Stimulated activated CD8-positive, alpha-beta memory T cell treated with anti-CD3 and anti-CD28 coated beads, Interleukin-15, amount 100 ng/mL, for 4 hours (primary cell): ENCODE results near the gene GMPS.
"Not testable (repeated sequence)": the region's sequence is repeated elsewhere in the genome, so short reads cannot be mapped to it uniquely, and the experiment has no call there.

Experiments used
- DNase-seq, 2 donors: peaks; one replicate each; pipeline ENCODE4 v3.0.0-alpha.2; 2020; ENCODE audit warnings: low read depth in 2 of 2

GMPS gene

DNA sequence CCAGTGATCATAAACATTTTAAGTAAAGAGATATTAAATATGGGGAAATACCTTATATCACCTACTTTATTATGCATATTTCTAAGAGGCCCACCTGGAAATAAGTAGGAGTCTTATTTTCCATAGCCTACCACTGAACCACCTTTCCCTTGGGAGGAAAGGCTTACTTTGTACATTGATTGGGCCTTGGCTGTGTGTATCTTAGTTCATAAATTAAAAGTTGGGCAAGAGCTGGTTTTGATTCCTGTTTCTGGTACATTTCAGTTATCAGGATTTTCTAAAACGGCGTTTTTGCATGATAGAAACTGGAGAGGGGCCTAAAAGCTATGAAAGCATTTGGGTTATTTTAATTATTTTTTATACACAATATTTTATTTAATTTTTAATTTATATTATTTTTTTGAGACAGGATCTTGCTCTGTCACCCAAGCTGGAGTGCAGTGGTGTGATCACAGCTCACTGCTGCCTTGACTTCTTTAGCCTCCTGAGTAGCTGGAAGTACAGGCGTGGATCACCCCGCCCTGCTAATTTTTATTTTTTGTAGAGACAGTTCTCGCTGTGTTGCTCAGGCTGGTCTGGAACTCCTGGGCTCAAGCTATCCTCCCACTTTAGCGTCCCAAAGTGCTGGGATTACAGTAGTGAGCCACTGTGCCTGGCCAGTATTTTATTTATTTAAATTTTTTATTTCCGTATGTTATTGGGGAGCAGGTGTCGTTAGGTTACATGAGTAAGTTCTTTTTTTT lies 2.6 kb downstream of the GMPS start:
- DNase-seq: no peak

GRCh38 chr3:155876037-155876436 lies 5.6 kb downstream of the GMPS start:
- DNase-seq: no peak

- no peak for DNase-seq
These were observed 6.1 kb downstream of the GMPS start for GRCh38 chr3:155876503-155876902.

- no peak for DNase-seq
These were observed 9.8 kb downstream of the GMPS start for GRCh38 chr3:155880286-155880685.

DNA sequence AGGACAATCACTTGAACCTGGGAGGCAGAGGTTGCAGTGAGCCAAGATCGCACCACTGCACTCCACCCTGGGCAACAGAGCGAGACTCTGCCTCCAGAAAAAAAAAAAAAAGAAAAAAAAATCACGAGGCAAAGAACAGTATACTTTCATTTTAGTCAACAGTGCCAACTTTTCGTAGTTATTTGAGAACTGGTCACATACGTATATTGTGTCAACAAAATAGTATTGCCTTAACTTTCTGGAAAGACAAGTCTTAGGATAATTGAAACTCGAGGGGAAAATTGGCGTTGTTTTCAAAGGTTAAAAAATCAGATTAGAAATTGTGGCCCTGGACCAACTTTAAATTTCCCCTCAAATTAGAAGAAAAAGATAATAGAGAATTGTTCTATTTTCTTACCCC lies 13.8 kb downstream of the GMPS start:
- DNase-seq: no peak

- DNase-seq: no peak
These were observed 14.8 kb downstream of the GMPS start for GRCh38 chr3:155885292-155885691.

GRCh38 chr3:155886348-155886747 lies 15.9 kb downstream of the GMPS start:
- not testable (repeated sequence) for DNase-seq

DNA sequence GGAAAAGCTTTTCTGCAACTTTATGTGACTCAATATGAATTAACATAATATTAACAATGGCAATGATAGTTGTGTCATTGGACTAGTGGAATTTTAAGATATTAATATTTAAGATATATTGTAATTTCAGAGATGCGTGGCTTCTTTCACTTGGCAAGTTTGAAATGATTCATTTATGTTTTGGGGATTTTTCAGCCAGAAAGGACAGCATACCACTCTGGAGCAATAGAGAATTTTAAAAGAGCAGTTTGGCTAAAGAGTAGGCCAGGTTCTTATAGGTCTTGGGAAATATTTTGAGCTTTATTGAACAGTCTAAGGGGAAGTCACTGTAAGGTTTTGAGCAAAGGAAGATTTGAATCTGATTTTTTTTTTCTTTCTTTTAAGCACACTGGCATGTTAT lies 16.5 kb downstream of the GMPS start:
- DNase-seq: no peak

- no peak for DNase-seq
These were observed 18.8 kb downstream of the GMPS start for GRCh38 chr3:155889212-155889611.

DNA sequence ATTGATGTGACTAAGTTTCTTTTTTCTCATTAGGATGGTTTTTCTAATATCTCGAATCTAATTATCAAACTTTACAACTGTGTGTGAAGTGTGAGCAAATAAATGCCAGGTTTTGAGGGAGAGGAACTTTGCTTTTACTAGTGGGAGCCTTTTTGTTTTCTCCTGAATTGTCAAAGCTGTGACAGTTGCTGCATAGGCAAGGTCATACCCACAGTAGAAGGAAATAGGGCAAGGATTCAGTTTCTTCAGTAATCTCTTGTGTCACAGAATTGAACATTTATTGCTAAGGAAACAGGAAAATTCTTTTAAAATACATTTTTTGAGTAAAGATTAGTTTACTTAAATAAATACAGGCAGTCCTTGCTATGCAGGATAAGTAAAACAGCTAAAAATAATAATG lies 19.5 kb downstream of the GMPS start:
- DNase-seq: no peak

DNA sequence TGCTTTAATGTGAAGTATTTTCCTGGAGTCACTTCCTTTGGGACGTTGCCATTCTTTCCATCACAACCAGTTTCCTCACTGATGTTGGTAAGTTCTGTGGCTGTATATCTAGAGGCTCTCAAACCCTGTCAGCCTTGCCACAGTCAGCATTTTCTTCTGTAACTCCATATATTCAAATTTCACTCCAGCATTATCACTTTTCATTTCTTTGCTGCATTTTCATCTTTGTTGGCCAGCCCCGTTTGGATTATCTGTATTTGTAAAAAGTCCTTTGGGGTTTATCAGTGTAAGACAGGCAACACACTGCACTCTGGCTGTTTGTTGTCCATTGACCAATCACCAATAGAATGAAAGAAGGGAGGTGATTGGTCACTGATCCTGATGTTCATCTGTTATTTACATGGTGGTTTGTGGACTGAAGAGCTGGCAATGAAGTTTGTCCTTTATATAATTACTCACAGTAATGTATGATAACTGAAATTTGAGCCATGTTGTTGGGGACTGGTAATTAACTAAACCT lies 20.3 kb downstream of the GMPS start:
- no peak for DNase-seq

DNA sequence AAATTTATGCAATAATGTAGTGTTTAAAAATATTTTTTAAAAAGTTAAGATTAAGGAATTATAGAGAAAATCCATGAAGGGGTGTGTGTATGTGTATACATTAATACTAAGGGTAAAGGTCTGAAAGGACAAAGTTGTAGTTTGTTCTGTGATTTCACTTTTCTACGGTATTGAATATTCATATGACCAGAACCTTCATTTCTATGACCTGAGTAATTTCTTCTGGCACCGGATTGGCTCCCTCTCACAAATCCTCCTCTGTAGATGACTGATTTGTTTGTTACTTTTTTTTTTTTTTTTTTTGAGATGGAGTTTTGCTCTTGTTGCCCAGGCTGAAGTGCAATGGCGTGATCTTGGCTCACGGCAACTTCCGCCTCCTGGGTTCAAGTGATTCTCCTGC lies 20.9 kb downstream of the GMPS start:
- DNase-seq: no peak

- DNase-seq: no peak
These were observed 25.0 kb downstream of the GMPS start for GRCh38 chr3:155895379-155895900.

GRCh38 chr3:155906900-155907299 lies 36.5 kb downstream of the GMPS start:
- no peak for DNase-seq

GRCh38 chr3:155908086-155908485 lies 37.6 kb downstream of the GMPS start:
- DNase-seq: no peak

- no peak for DNase-seq
These were observed 38.2 kb downstream of the GMPS start for GRCh38 chr3:155908605-155909004.

- DNase-seq: no peak
These were observed 41.6 kb downstream of the GMPS start for GRCh38 chr3:155912090-155912489.

GRCh38 chr3:155912579-155913190 lies 42.2 kb downstream of the GMPS start:
- DNase-seq: no peak

DNA sequence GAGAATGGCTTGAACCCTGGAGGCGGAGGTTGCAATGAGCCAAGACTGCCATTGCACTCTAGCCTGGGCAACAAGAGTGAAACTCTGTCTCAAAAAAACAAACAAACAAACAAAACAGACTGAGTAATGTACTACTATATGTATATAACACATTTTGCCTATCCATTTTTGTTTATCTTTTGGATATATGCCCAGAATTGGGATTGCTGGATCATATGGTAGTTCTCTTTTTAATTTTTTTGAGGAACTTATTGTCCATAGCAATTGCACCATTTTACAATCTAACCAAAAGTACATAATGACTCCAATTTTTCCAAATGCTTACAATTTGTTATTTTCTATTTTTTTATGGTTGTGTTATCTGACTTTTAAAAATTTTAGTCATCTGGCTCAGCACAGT lies 47.3 kb downstream of the GMPS start:
- DNase-seq: no peak

DNA sequence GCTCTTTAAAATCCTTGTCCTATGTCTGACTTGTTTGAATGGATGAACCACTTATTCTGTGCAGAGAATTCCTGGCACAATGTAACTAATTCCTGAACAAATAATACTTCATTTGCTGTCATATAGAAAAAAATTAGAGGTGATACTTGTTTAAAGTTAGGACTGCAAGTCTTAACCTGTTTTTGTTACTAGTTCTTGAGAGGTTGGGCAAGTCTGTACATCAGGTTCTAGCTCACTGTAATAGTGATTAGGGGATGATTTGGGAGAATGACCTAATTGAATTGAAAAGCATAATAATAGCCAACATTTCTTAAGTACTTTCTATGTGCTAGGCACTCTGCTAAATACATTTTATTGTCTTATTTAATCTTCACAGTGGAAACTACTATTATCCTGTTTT lies 49.3 kb downstream of the GMPS start:
- no peak for DNase-seq

GRCh38 chr3:155921486-155921885 lies 51.0 kb downstream of the GMPS start:
- DNase-seq: no peak

GRCh38 chr3:155934230-155934629 lies 63.8 kb downstream of the GMPS start:
- no peak for DNase-seq

DNA sequence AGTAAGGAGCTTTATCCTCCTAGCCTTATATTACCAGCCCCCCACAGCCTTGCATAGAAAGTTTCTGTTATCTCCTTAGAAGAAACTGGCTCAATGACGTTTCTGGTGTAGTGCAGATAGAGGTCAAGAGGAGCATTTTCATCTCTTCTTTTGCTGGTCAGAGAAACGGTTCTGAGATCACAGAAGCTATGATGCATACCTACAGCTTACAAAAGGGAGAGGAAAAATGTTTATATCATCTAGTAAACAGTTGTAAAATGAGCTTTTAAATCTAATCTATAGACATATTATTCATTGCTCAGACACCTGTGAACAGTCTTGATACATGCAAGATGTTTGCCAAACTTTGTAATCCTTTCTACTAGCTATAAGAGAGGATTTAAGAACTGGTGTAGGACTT lies 68.0 kb downstream of the GMPS start:
- no peak for DNase-seq
